IMR-90 (cell line): ENCODE measurements around the gene FXYD3. TPM values are rescaled to one million over a fixed set of nuclear protein-coding genes. Genes with fewer than 3 reads are reported as not detected.
A peak's percentile ranks its signal among the peaks of the same experiment; 100 is the strongest.

Source experiments
- ATAC-seq: fragments of 200-7000 bp; cut with Tn5 transposase; 2 replicates; pipeline ENCODE4 v1.9.1; 2020; ENCODE audit warnings: low read depth, mild to moderate bottlenecking, moderate library complexity
- BruUV-seq: library from RNA; stranded (reverse); fragments of 400-500 nt; replicated peaks from 2 replicates; lab custom pipeline; 2021; lab: Mats Ljungman, UMichigan
- CTCF ChIA-PET: fragments of 300-600 bp; formaldehyde crosslinking; extraction: SDS; loops from one replicate; lab custom pipeline; 2021; ENCODE audit warnings: antibody characterized with exemption; lab: Yijun Ruan, JAX
- POLR2A ChIA-PET: fragments of 300-600 bp; sonication (Branson Sonifier 250); formaldehyde crosslinking; loops from one replicate; lab custom pipeline; 2022; ENCODE audit warnings: antibody characterized with exemption; ENCODE audit not compliant: unreplicated experiment; lab: Charles Lee
- DNase-seq: peaks from one replicate; pipeline ENCODE4 v3.0.0; 2013
- H2AFZ ChIP-seq: replicated peaks from 2 replicates; pipeline ENCODE3; 2013; ENCODE audit warnings: low read length, mild to moderate bottlenecking; ENCODE audit not compliant: poor library complexity
- H2AK5ac ChIP-seq: 2 replicates; pipeline ENCODE4 v1.6.1; 2013; ENCODE audit warnings: low read depth, low read length, inconsistent platforms
- H2AK9ac ChIP-seq: replicated peaks from 2 replicates; pipeline ENCODE3; 2013; ENCODE audit warnings: mild to moderate bottlenecking, low read depth, low read length, moderate library complexity; ENCODE audit not compliant: poor library complexity
- H2BK120ac ChIP-seq: 2 replicates; pipeline ENCODE4 v1.6.1; 2013; ENCODE audit warnings: low read depth, low read length, inconsistent platforms
- H2BK15ac ChIP-seq: 3 replicates; pipeline ENCODE4 v1.6.1; 2013; ENCODE audit warnings: low read depth, low read length, inconsistent platforms
- H2BK20ac ChIP-seq: 2 replicates; pipeline ENCODE4 v1.6.1; 2013; ENCODE audit warnings: low read depth, mild to moderate bottlenecking, inconsistent platforms, low read length, moderate library complexity
- H2BK5ac ChIP-seq: 2 replicates; pipeline ENCODE4 v1.6.1; 2013; ENCODE audit warnings: mild to moderate bottlenecking, low read depth, low read length, inconsistent platforms; ENCODE audit not compliant: poor library complexity, severe bottlenecking
- H3K14ac ChIP-seq: replicated peaks from 2 replicates; pipeline ENCODE4 v1.6.1; 2013; ENCODE audit warnings: low read depth, low read length, inconsistent platforms
- H3K18ac ChIP-seq: 2 replicates; pipeline ENCODE4 v1.6.1; 2013; ENCODE audit warnings: low read depth, low read length, control low read depth
- H3K23ac ChIP-seq: 2 replicates; pipeline ENCODE4 v1.6.1; 2013; ENCODE audit warnings: low read depth, low read length, inconsistent platforms
- H3K27ac ChIP-seq: 2 replicates; pipeline ENCODE4 v1.5.1; 2013; ENCODE audit warnings: mild to moderate bottlenecking, control low read depth, low read length; ENCODE audit not compliant: insufficient read depth
- H3K27me3 ChIP-seq: 2 replicates; pipeline ENCODE4 v1.6.1; 2013; ENCODE audit warnings: low read length; ENCODE audit not compliant: control insufficient read depth, insufficient read depth
- H3K36me3 ChIP-seq: 2 replicates; pipeline ENCODE4 v1.6.1; 2013; ENCODE audit warnings: low read length, mixed read lengths; ENCODE audit not compliant: control insufficient read depth, insufficient read depth
- H3K4ac ChIP-seq: 2 replicates; pipeline ENCODE4 v1.6.1; 2013; ENCODE audit warnings: low read depth, low read length, inconsistent platforms
- H3K4me1 ChIP-seq: 2 replicates; pipeline ENCODE4 v1.6.1; 2013; ENCODE audit warnings: low read length, mixed read lengths; ENCODE audit not compliant: control insufficient read depth, insufficient read depth
- H3K4me2 ChIP-seq: 2 replicates; pipeline ENCODE4 v1.6.1; 2013; ENCODE audit warnings: low read depth, mild to moderate bottlenecking, control low read depth, low read length, moderate library complexity
- H3K4me3 ChIP-seq: 2 replicates; pipeline ENCODE4 v1.5.1; 2013; ENCODE audit warnings: low read depth, mild to moderate bottlenecking, control low read depth, low read length, moderate library complexity; ENCODE audit not compliant: insufficient read depth
- H3K56ac ChIP-seq: 2 replicates; pipeline ENCODE4 v1.6.1; 2013; ENCODE audit warnings: low read length, inconsistent platforms; ENCODE audit not compliant: insufficient read depth; ENCODE audit errors: extremely low read depth
- H3K79me1 ChIP-seq, 2 experiments: 2 replicates each; pipeline ENCODE4 v1.6.1; 2013; ENCODE audit warnings: low read length in 2 of 2, inconsistent platforms in 1 of 2, low read depth in 1 of 2
- H3K9ac ChIP-seq: 2 replicates; pipeline ENCODE4 v1.6.1; 2013; ENCODE audit warnings: low read depth, low read length, control low read depth
- H3K9me1 ChIP-seq: 2 replicates; pipeline ENCODE4 v1.6.1; 2013; ENCODE audit warnings: low read length, inconsistent platforms; ENCODE audit not compliant: insufficient read depth
- H3K9me3 ChIP-seq: 2 replicates; pipeline ENCODE4 v1.6.1; 2013; ENCODE audit warnings: low read length; ENCODE audit not compliant: control insufficient read depth, insufficient read depth
- H4K20me1 ChIP-seq: 2 replicates; pipeline ENCODE4 v1.6.1; 2013; ENCODE audit warnings: low read length, inconsistent platforms; ENCODE audit not compliant: insufficient read depth
- H4K5ac ChIP-seq: 2 replicates; pipeline ENCODE4 v1.6.1; 2013; ENCODE audit warnings: mild to moderate bottlenecking, low read depth, low read length, control low read depth
- H4K8ac ChIP-seq, 2 experiments: 2 replicates each; pipeline ENCODE4 v1.6.1; 2013; ENCODE audit warnings: low read depth in 2 of 2, low read length in 2 of 2, control low read depth in 1 of 2, inconsistent platforms in 1 of 2
- H4K91ac ChIP-seq: 2 replicates; pipeline ENCODE4 v1.6.1; 2013; ENCODE audit warnings: low read depth, low read length, inconsistent platforms; ENCODE audit not compliant: insufficient read depth
- BHLHE40 ChIP-seq: fragments of 150-350 bp; IDR thresholded peaks from 2 replicates; pipeline ENCODE4 v1.6.1; 2016; ENCODE audit warnings: mild to moderate bottlenecking, low read depth, low read length
- CHD1 ChIP-seq: IDR thresholded peaks from 2 replicates; pipeline ENCODE4 v1.6.1; 2012; ENCODE audit warnings: low read depth, low read length, improper control_type of control experiment
- ELK1 ChIP-seq: fragments of 150-350 bp; IDR thresholded peaks from 2 replicates; pipeline ENCODE4 v1.6.1; 2016; ENCODE audit warnings: low read depth, mild to moderate bottlenecking, low read length, moderate library complexity, borderline replicate concordance
- FOS ChIP-seq: fragments of 150-350 bp; IDR thresholded peaks from 2 replicates; pipeline ENCODE4 v1.6.1; 2016; ENCODE audit warnings: low read depth, low read length
- MAFK ChIP-seq: IDR thresholded peaks from 2 replicates; pipeline ENCODE4 v1.6.1; 2012; ENCODE audit warnings: low read depth, low read length, improper control_type of control experiment
- MAZ ChIP-seq: IDR thresholded peaks from 2 replicates; pipeline ENCODE4 v1.6.1; 2012; ENCODE audit warnings: low read depth, mild to moderate bottlenecking, low read length, improper control_type of control experiment, moderate library complexity, borderline replicate concordance
- MXI1 ChIP-seq: IDR thresholded peaks from 2 replicates; pipeline ENCODE4 v1.6.1; 2012; ENCODE audit warnings: low read depth, mild to moderate bottlenecking, low read length, moderate library complexity, borderline replicate concordance
- NFE2L2 ChIP-seq: fragments of 150-350 bp; IDR thresholded peaks from 2 replicates; pipeline ENCODE4 v1.6.1; 2016; ENCODE audit warnings: low read depth, mild to moderate bottlenecking, low read length
- POLR2A ChIP-seq: IDR thresholded peaks from 2 replicates; pipeline ENCODE4 v1.6.1; 2012; ENCODE audit warnings: mild to moderate bottlenecking, low read depth, low read length
- RAD21 ChIP-seq: IDR thresholded peaks from 2 replicates; pipeline ENCODE4 v1.6.1; 2012; ENCODE audit warnings: low read length, improper control_type of control experiment
- RCOR1 ChIP-seq: IDR thresholded peaks from 2 replicates; pipeline ENCODE4 v1.6.1; 2012; ENCODE audit warnings: mild to moderate bottlenecking, low read length, improper control_type of control experiment; ENCODE audit not compliant: insufficient replicate concordance
- RFX5 ChIP-seq: IDR thresholded peaks from 2 replicates; pipeline ENCODE4 v1.8.0; 2012; ENCODE audit warnings: low read depth, mild to moderate bottlenecking, low read length, moderate library complexity
- SMC3 ChIP-seq: fragments of 150-350 bp; IDR thresholded peaks from 2 replicates; pipeline ENCODE4 v1.6.1; 2016; ENCODE audit warnings: low read depth, mild to moderate bottlenecking, antibody characterized with exemption, low read length, moderate library complexity
- WGBS, 2 experiments: methylation state at CpG; one replicate each; pipeline versions ENCODE4 v1.1.5 to v1.1.7; 2013; ENCODE audit warnings: missing lambda C conversion rate in 2 of 2; ENCODE audit not compliant: insufficient read length in 1 of 2; ENCODE audit errors: extremely low coverage in 2 of 2; 5-methylcytosine and 5-hydroxymethylcytosine counted together
- dilution Hi-C: fragments of 300-500 bp; cut with HindIII; formaldehyde crosslinking; loops from one replicate; pipeline ENCODE4 v1.14.3; 2018; ENCODE audit warnings: low sequenced_read_pairs; ENCODE audit not compliant: unreplicated experiment
- in situ Hi-C: fragments of 300-500 bp; cut with MboI; formaldehyde crosslinking; loops from 3 replicates; pipeline ENCODE4 v1.14.3; 2019; ENCODE audit warnings: low sequenced_read_pairs, inconsistent platforms, mixed read lengths
- intact Hi-C: fragments of 100-400 bp; cut with micrococcal nuclease; formaldehyde crosslinking; loops from 2 replicates; pipeline ENCODE4 v1.10.0; 2022
- polyA plus RNA-seq, 3 experiments: library from polyadenylated mRNA; depleted of rRNA; stranded (reverse); fragments of >200 nt; gene quantifications; 2 replicates each; pipeline ENCODE4 v1.2.3, GENCODE V29; 2012; ENCODE audit warnings: low replicate concordance in 1 of 3
- total RNA-seq: library from RNA; depleted of rRNA; stranded (reverse); fragments of >200 nt; gene quantifications from 2 replicates; pipeline ENCODE4 v1.2.3, GENCODE V29; 2012
- TF ChIP-seq, protein P1 (sequence below): fragments of 150-350 bp; IDR thresholded peaks from 2 replicates; pipeline ENCODE4 v1.6.1; 2017; ENCODE audit warnings: mild to moderate bottlenecking, antibody characterized with exemption, low read length, low read depth

The FXYD3 gene
- total and polyA plus RNA-seq, 2 of the 4 experiments (the other 2 are of a cell fraction): not detected

GRCh38 chr19:35120492-35120891 lies 4.9 kb downstream of the FXYD3 start:
- H3K4me3 ChIP-seq: no peak overlapping the region
- BruUV-seq: no TSS peak
- no peak overlapping the region for H4K5ac ChIP-seq
- H3K23ac ChIP-seq: no peak overlapping the region
- peaks cover 2% of the 10 kb centered on the region; the same call in 1 of the 2 replicates for H3K4me1 ChIP-seq
- no peak overlapping the region for H2AK5ac ChIP-seq
- H2AFZ ChIP-seq: peak overlapping the region; percentile 49
- H3K4me2 ChIP-seq: no peak overlapping the region
- 0 out of 4 replicates have a peak, but pooled peaks cover 0 to 7% of the 10 kb centered on the region in 2 experiments for H3K79me1 ChIP-seq
- ATAC-seq (no peak), DNase-seq (peak; percentile 66)
- no peak overlapping the region for H4K91ac ChIP-seq
- H4K20me1 ChIP-seq: no peaks in the 10 kb centered on the region
- no peak overlapping the region for H3K14ac ChIP-seq
- no peak overlapping the region for H3K27ac ChIP-seq
- H2BK20ac ChIP-seq: no peak overlapping the region
- peaks cover 17% of the 10 kb centered on the region for H3K27me3 ChIP-seq
- POLR2A ChIA-PET: no interaction called here
- H2BK5ac ChIP-seq: no peak overlapping the region
- 83% methylated on average over 1 of the region's 7 CpGs; no CpG with 5 or more reads in 1 of the 2 experiments for WGBS, 2 experiments
- intact Hi-C loops: no loop called here
- H3K36me3 ChIP-seq: no peaks in the 10 kb centered on the region
- H3K18ac ChIP-seq: no peak overlapping the region
- H3K9me1 ChIP-seq: peaks cover 7% of the 10 kb centered on the region; the same call in 1 of the 2 replicates
- H2BK120ac ChIP-seq: no peak overlapping the region
- CTCF ChIA-PET: no interaction called here
- in situ Hi-C loops: no loop called here
- H3K9ac ChIP-seq: no peak overlapping the region
- no peaks in the 10 kb centered on the region for H3K9me3 ChIP-seq
- no peak overlapping the region for H4K8ac ChIP-seq
- no peak overlapping the region for H3K56ac ChIP-seq
- no peak overlapping the region for H2AK9ac ChIP-seq
- TF ChIP-seq FOS (no peak), RAD21 (no peak), RCOR1 (no peak), NFE2L2 (no peak), MXI1 (no peak), MAZ (no peak), POLR2A (no peak), BHLHE40 (no peak), SMC3 (no peak), MAFK (no peak), ELK1 (no peak), CHD1 (no peak), RFX5 (no peak)
- TF ChIP-seq, protein P1, sequence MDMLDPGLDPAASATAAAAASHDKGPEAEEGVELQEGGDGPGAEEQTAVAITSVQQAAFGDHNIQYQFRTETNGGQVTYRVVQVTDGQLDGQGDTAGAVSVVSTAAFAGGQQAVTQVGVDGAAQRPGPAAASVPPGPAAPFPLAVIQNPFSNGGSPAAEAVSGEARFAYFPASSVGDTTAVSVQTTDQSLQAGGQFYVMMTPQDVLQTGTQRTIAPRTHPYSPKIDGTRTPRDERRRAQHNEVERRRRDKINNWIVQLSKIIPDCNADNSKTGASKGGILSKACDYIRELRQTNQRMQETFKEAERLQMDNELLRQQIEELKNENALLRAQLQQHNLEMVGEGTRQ: no peak
- no peak overlapping the region for H2BK15ac ChIP-seq
- dilution Hi-C loops: no loop called here
- no peak overlapping the region for H3K4ac ChIP-seq
